GM12873 (cell line): ENCODE results near the gene ERBB4.

Experiments
- TF ChIP-seq, protein P1 (sequence below): IDR thresholded peaks from 2 replicates; pipeline ENCODE4 v1.5.1; 2012; ENCODE audit warnings: low read depth, mild to moderate bottlenecking, moderate library complexity, low read length, control low read depth; ENCODE audit not compliant: insufficient read depth; ENCODE audit errors: missing control alignments

The ERBB4 gene

DNA sequence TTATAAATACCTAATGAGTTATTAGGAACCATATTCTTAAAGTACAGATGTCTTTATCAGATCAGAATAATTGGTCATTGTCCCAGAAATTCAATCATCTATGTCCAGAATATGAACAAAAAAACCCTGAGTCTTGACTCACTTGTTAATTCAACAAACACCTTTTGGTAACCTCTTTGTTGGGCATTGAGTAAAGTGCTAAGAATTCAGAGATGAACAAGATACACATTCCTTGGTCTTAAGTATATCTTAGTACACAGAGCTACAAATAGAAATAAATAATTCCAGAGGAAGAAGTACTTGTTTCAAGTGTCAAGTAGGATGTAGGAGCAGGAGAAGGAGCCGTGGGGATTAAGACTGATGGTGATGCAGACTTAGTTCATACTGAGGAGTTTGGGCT, 1184.1 kb downstream of the ERBB4 start:
- TF ChIP-seq, protein P1, sequence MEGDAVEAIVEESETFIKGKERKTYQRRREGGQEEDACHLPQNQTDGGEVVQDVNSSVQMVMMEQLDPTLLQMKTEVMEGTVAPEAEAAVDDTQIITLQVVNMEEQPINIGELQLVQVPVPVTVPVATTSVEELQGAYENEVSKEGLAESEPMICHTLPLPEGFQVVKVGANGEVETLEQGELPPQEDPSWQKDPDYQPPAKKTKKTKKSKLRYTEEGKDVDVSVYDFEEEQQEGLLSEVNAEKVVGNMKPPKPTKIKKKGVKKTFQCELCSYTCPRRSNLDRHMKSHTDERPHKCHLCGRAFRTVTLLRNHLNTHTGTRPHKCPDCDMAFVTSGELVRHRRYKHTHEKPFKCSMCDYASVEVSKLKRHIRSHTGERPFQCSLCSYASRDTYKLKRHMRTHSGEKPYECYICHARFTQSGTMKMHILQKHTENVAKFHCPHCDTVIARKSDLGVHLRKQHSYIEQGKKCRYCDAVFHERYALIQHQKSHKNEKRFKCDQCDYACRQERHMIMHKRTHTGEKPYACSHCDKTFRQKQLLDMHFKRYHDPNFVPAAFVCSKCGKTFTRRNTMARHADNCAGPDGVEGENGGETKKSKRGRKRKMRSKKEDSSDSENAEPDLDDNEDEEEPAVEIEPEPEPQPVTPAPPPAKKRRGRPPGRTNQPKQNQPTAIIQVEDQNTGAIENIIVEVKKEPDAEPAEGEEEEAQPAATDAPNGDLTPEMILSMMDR, result no peak

DNA sequence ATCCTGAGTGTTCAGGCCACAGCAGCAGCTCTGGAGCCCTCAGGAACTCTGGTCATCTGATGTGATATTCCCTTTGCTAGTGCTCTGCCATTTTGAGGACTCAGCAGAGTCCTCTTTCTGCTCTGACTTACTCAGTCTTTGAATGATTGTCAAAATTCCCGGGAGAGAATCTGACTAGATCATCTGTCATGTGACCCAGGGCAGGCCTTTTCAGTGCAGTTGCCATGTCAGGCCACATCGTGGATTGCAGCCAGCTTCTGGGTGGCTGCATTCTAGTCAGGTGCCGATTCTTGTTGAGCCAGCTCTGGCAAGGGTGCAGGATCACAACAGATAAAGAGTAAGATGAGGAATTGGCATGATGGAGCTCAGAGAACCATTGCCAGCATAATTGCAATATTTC, 1186.6 kb downstream of the ERBB4 start:
- TF ChIP-seq, protein P1, result no peak

- TF ChIP-seq, protein P1, result no peak
Observed at GRCh38 chr2:211349031-211349430, 1189.6 kb downstream of the ERBB4 start.

- TF ChIP-seq, protein P1, result peak; percentile 47
Observed at GRCh38 chr2:211347328-211347727, 1191.3 kb downstream of the ERBB4 start.

DNA sequence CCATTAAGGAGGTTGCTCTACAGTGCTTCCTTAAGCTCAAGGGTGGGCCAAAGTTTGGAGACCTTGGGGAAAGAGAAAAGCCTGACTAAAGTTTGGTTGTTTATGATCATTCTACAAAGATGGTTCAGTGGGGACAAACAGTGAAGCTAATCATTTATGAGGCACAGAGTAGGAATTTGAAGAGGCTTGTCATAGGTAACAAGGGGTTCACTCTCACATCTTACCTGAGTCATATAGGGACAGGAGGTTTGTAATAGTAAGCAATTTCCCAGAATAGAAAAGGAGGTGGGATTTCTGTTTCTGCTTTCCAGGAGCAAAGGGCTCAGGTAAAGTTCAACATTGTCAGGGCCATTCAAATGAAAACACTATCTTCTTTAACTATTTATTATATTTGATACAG, 1194.3 kb downstream of the ERBB4 start:
- TF ChIP-seq, protein P1, result no peak

DNA sequence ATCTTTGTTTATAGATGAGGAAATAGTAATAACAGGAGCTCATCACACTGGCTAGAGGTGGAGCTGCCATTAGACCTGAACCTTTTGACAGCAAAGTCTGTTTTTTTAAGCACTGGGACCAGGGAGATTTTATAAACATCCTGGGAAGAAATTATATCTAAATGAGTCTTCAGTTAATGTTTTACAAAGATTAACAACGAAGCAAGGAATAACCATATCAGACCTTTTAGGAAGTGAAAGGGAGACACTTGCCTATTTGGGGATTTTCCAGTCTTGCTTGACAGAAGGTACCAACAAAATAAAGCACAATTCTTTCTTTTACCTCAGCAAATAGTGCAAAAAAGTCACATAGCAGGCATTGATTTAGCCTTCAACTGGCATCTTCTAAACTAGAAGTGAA, 1205.2 kb downstream of the ERBB4 start:
- TF ChIP-seq, protein P1, result no peak

DNA sequence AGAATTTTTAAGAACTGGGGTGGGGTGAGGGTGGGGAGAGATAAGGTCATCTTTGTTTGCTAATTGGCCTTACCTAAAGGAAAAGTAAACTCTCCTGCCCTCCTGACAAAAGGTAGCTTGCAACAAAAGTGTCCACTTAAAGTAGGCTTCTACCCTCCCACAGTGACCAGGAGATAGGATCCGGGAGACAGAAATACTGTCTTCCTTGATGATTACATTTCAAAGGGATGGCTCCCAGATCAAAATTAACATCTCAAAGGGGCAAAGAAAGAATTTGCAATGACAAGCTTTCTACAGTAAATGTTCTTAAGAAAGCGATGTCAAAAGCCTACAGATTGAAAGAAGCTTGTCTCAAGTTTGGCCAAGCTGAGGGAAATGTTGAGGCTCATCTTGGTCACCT, 1206.9 kb downstream of the ERBB4 start:
- TF ChIP-seq, protein P1, result no peak

- TF ChIP-seq, protein P1, result no peak
Observed at GRCh38 chr2:211329882-211330281, 1208.7 kb downstream of the ERBB4 start.
